AG09309 (cell line): ENCODE data around the gene ZDHHC17.

ENCODE experiments used
- DNase-seq: peaks from one replicate; pipeline ENCODE4 v3.0.0-alpha.2; 2010; ENCODE audit warnings: low read depth
- H3K4me3 ChIP-seq: 2 replicates; pipeline ENCODE4 v1.5.1; 2011; ENCODE audit warnings: mild to moderate bottlenecking, low read depth, low read length, moderate library complexity; ENCODE audit not compliant: control insufficient read depth
- CTCF ChIP-seq: IDR thresholded peaks from 2 replicates; pipeline ENCODE4 v1.5.1; 2011; ENCODE audit warnings: mild to moderate bottlenecking, low read depth, low read length, inconsistent platforms; ENCODE audit not compliant: insufficient read depth, control insufficient read depth; ENCODE audit errors: missing control alignments

ZDHHC17 gene

GRCh38 chr12:76898442-76898841 is 134.5 kb downstream of the ZDHHC17 start:
- DNase-seq = no peak
- no peak overlapping the region for H3K4me3 ChIP-seq
- TF ChIP-seq CTCF = no peak

- no peak for TF ChIP-seq CTCF
- DNase-seq = no peak
- no peak overlapping the region for H3K4me3 ChIP-seq
These were observed 135.6 kb downstream of the ZDHHC17 start for GRCh38 chr12:76899522-76899921.

- no peak for TF ChIP-seq CTCF
- H3K4me3 ChIP-seq = no peak overlapping the region
- DNase-seq = no peak
These were observed 137.9 kb downstream of the ZDHHC17 start for GRCh38 chr12:76901628-76902380.
